ENCODE measurements around the gene CCDC28B. TPM values are rescaled to one million over a fixed set of nuclear protein-coding genes. Genes with fewer than 3 reads are reported as not detected.
"Not testable (repeated sequence)": the region's sequence is repeated elsewhere in the genome, so short reads cannot be mapped to it uniquely, and the experiment has no call there.

CCDC28B gene
- 10 to 100 TPM; 71.4 to 72.8 TPM for total RNA-seq

DNA sequence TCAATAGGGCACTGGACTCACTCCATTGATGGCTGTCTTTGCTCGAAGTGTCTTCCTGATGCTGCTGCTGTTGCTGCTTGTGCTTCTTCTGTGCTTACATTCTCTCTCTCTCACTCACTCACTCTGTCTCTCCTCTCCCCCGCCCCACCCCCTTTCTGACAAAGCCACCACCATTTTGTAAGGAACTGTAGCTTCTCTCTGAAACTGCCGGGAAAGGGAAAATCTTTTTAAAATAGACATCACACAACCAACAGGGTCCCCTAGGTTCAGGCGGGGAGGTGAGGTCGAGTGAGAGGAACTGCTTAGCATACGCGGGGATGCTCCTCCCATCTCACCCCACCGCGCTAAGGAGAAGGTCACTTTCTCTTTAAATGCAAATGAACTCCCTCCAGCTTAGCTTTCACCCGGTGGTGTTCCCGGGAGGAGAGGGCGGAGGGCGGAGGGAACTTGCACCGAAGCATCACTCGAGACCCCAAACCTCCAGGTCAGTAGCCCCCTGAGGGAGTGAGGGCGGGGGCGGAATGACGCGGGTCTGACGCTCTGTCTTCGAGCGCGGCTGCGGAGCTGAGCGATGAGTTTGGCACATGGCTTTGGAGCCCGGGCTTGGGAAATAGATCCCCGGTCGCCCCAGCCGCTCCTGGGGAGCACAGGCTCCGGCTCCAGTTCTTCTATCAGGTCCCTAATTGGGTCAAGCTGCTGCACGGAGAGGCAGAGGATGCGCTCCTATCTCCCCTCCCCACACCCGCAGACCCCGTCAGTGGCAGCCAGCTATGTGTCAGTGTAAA, at the start of gene CCDC28B:
Gene CCDC28B, plus strand, starts transcription at position 370 of the 785 bp plus-strand sequence. CDS start 1,341 bp downstream, outside the sequence.
- no peaks in the 10 kb centered on the region for H3K9me3 Mint-ChIP-seq (ENCODE audit: insufficient read depth)
- peaks cover 78% of the 10 kb centered on the region for H3K4me1 Mint-ChIP-seq (ENCODE audit: low read depth)
- CTCF ChIA-PET = interaction anchor here (0.7 to 8.0 kb wide), 9 partner anchors 8 to 90 kb away, joined by 3 to 52 read pairs (median 4); partner anchors contain the start of genes LCK and TXLNA
- no peaks in the 10 kb centered on the region for H3K27me3 Mint-ChIP-seq (ENCODE audit: low read depth)
- POLR2A ChIA-PET = interaction anchor here (0.6 to 2.9 kb wide), 11 partner anchors 9 to 194 kb away, joined by 3 to 20 read pairs (median 5); partner anchors contain the start of genes BSDC1, LCK and TXLNA
- DNase-seq (peak; percentile 72), ATAC-seq (peak; percentile 55)
- H3K27ac Mint-ChIP-seq = peak within 1 kb of the TSS; percentile 76
- H3K4me3 Mint-ChIP-seq = peak within 1 kb of the TSS; percentile 92
- peaks cover 55% of the 10 kb centered on the region for H3K36me3 Mint-ChIP-seq (ENCODE audit: low read depth)

DNA sequence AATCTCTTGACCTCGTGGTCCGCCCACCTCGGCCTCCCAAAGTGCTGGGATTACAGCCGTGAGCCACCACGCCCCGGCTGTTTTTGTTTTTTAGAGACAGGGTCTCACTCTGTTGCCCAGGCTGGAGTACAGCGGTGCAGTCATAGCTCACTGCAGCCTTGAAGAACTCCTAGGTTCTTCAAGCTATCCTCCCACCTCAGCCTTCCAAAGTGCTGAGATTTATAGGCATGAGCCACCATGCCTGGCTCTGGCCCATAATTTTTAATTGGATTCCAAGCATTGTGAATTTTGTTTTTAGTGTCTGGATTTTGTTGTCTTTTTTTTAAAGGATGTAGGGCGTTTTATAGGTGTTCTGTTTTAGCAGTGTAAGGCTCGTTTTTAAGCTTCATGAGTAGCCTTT, 49.5 kb upstream of the CCDC28B start:
- CTCF ChIA-PET = interaction anchor here (1.3 kb wide), 1 partner anchor 562 kb away, joined by 4 read pairs; no protein-coding TSS in a partner anchor
- Mint-ChIP-seq H3K27me3 (ENCODE audit: low read depth) (no peaks in the 10 kb centered on the region), H3K4me3 (no peak overlapping the region), H3K4me1 (ENCODE audit: low read depth) (peaks cover 4% of the 10 kb centered on the region), H3K27ac (no peak overlapping the region), H3K36me3 (ENCODE audit: low read depth) (peaks cover 34% of the 10 kb centered on the region), H3K9me3 (ENCODE audit: insufficient read depth) (peaks cover 5% of the 10 kb centered on the region)
- no peak for ATAC-seq
- DNase-seq = no peak
- POLR2A ChIA-PET = no interaction called here

DNA sequence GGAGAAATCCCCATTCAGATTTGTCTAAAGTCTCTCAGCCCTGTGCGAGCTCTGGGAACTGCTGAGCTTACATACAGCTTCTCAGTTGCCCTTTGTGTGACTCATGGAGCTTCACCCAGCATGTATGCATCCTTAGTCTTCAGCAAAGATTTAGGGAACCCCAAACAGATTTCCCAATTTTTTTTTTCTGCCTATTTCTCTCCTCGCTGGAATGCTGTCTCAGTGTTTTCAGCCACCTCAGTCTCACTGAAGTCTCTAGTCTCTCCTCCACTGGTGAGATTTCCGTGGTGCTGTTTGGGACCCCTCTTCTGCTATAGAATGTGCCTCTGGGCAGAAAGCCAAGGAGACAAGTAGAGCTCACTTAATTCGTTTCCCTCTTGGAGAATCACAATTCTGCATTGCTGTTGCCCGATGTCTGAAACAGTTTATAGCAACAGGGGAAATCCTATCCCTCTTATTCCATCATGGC, 49.0 kb upstream of the CCDC28B start:
- no peak overlapping the region for H3K4me3 Mint-ChIP-seq
- no peaks in the 10 kb centered on the region for H3K27me3 Mint-ChIP-seq (ENCODE audit: low read depth)
- H3K27ac Mint-ChIP-seq = no peak overlapping the region
- no peak for DNase-seq
- POLR2A ChIA-PET = interaction anchor here (0.7 kb wide), 1 partner anchor 17 kb away, joined by 3 read pairs; no protein-coding TSS in a partner anchor
- CTCF ChIA-PET = no interaction called here
- H3K9me3 Mint-ChIP-seq (ENCODE audit: insufficient read depth) = peaks cover 5% of the 10 kb centered on the region
- peaks cover 35% of the 10 kb centered on the region for H3K36me3 Mint-ChIP-seq (ENCODE audit: low read depth)
- peaks cover 2% of the 10 kb centered on the region for H3K4me1 Mint-ChIP-seq (ENCODE audit: low read depth)
- ATAC-seq = no peak

DNA sequence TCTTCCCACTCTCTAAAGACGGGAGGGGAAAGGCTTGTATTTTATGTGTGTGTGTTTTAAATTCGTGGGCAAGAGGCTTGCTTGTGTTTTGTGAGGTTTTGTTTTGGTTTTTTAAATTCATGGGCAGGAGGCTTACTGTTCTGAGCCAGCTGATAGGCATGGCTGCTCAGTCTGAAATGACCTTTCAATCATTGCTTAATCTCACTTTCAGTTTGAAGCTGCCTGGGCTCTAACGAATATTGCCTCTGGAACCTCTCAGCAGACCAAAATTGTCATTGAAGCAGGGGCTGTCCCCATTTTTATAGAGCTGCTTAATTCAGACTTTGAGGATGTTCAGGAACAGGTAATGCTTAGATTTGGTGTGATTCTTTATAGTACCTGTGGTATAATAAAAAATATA, 41.2 kb upstream of the CCDC28B start:
- H3K4me1 Mint-ChIP-seq (ENCODE audit: low read depth) = no peaks in the 10 kb centered on the region
- no peak for DNase-seq
- peaks cover 67% of the 10 kb centered on the region for H3K36me3 Mint-ChIP-seq (ENCODE audit: low read depth)
- no peak overlapping the region for H3K27ac Mint-ChIP-seq
- ChIA-PET POLR2A (interaction anchor here (0.7 kb wide), 1 partner anchor 463 kb away, joined by 3 read pairs; no protein-coding TSS in a partner anchor), CTCF (no interaction called here)
- H3K9me3 Mint-ChIP-seq (ENCODE audit: insufficient read depth) = no peaks in the 10 kb centered on the region
- no peak for ATAC-seq
- no peak overlapping the region for H3K4me3 Mint-ChIP-seq
- H3K27me3 Mint-ChIP-seq (ENCODE audit: low read depth) = no peaks in the 10 kb centered on the region

DNA sequence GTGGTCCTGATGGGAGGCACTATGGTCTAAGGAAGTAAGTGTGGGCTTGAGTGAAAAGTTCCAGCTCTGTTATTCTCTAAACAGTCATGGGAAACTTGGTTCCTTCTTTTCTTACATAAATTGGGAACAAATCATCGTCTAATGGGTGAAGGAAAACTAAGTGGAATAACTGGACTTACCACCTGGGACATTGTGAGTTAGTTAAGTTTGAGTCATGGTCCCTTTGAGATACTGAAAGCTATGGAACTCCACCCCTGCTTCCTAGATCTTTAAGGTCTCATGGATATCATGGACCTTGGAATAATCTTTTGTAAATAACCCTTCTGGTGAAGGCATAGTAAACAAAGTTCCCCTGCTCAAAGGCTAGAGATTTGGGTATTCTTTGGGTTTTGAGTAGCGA, 37.0 kb upstream of the CCDC28B start:
- H3K36me3 Mint-ChIP-seq (ENCODE audit: low read depth) = peaks cover 56% of the 10 kb centered on the region
- no peaks in the 10 kb centered on the region for H3K27me3 Mint-ChIP-seq (ENCODE audit: low read depth)
- no peak for DNase-seq
- H3K9me3 Mint-ChIP-seq (ENCODE audit: insufficient read depth) = no peaks in the 10 kb centered on the region
- POLR2A ChIA-PET = no interaction called here
- no peaks in the 10 kb centered on the region for H3K4me1 Mint-ChIP-seq (ENCODE audit: low read depth)
- H3K4me3 Mint-ChIP-seq = no peak overlapping the region
- ATAC-seq = no peak
- CTCF ChIA-PET = no interaction called here
- H3K27ac Mint-ChIP-seq = no peak overlapping the region

DNA sequence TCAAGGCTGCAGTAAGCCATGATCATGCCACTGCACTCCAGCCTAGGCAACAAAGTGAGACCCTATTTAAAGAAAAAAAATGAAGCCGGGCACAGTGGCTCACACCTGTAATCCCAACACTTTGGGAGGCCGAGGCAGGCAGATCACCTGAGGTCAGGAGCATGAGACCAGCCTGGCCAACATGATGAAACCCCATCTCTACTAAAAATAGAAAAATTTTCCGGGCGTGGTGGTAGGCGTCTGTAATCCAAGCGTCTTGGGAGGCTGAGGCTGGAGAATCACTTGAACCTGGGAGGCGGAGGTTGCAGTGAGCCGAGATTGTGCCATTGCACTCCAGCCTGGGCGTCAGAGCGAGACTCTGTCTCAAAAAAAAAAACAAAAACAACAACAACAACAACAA, 34.8 kb upstream of the CCDC28B start:
- POLR2A ChIA-PET; H3K27ac Mint-ChIP-seq; H3K4me3 Mint-ChIP-seq; DNase-seq; H3K9me3 Mint-ChIP-seq (ENCODE audit: insufficient read depth); H3K4me1 Mint-ChIP-seq (ENCODE audit: low read depth); H3K27me3 Mint-ChIP-seq (ENCODE audit: low read depth); CTCF ChIA-PET; ATAC-seq: not testable (repeated sequence)
- H3K36me3 Mint-ChIP-seq (ENCODE audit: low read depth) = peaks cover 52% of the 10 kb centered on the region

DNA sequence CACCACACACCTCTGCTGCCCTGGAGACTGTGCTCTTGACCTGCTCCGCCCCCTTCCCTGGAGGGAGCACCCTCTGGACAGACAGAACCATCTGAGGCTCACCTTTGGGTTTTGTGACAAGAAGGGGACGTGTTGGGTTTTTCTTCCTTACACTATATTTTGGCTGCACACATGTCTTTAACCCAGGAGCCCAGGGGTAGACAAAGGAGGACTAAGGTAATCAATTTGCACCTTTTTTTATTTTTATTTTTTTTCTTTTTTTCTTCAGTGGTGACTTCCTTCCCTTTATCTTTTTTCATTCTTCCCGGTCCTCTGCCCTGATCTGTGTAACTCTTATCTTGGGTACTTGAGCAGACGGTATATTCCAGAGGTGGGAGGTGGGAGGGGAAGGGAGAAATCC, 29.4 kb upstream of the CCDC28B start:
- H3K4me3 Mint-ChIP-seq = no peak overlapping the region
- H3K9me3 Mint-ChIP-seq (ENCODE audit: insufficient read depth) = no peaks in the 10 kb centered on the region
- H3K27ac Mint-ChIP-seq = no peak overlapping the region
- peaks cover 57% of the 10 kb centered on the region for H3K36me3 Mint-ChIP-seq (ENCODE audit: low read depth)
- ChIA-PET CTCF (no interaction called here), POLR2A (interaction anchor here (1.3 kb wide), 1 partner anchor 15 kb away, joined by 3 read pairs; no protein-coding TSS in a partner anchor)
- H3K4me1 Mint-ChIP-seq (ENCODE audit: low read depth) = peaks cover 18% of the 10 kb centered on the region
- ATAC-seq (no peak), DNase-seq (no peak)
- no peaks in the 10 kb centered on the region for H3K27me3 Mint-ChIP-seq (ENCODE audit: low read depth)

DNA sequence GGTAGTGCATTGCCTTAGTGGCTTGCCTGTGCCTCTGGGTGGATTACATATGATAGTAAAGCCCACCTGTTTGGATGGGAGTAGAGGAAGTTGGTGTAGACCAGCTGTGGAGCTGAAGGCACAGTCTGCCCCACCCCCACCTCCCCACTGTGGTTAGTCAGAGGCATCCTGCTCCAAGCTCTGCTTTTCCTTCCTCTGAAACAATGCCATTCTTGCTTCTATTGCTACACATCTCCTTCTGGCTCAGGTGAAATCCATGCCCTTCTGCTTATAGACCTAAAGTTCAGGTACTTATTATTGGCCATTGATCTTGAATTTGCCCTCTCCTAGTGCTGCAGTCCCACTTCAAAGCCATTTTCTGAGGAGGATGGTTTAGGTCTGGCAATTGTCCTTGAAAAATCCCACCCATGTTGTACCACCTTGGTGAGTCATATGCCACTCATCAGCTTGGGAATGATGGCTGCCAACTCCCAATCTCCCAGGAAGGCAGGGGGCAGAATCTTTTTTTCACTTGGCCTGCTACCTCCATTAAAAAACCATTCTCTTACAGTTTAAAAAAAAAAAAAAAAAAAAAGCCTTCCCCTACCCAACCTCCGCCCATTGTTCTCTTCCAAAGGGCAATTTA, 27.7 kb upstream of the CCDC28B start:
- Mint-ChIP-seq H3K36me3 (ENCODE audit: low read depth) (peaks cover 53% of the 10 kb centered on the region), H3K4me3 (no peak overlapping the region), H3K27ac (peak overlapping the region; percentile 74), H3K27me3 (ENCODE audit: low read depth) (no peaks in the 10 kb centered on the region), H3K9me3 (ENCODE audit: insufficient read depth) (no peaks in the 10 kb centered on the region), H3K4me1 (ENCODE audit: low read depth) (peaks cover 18% of the 10 kb centered on the region)
- DNase-seq = no peak
- ChIA-PET CTCF (interaction anchor here (0.6 kb wide), 2 partner anchors 118 to 199 kb away, joined by 3 read pairs; no protein-coding TSS in a partner anchor), POLR2A (interaction anchor here (1.3 kb wide), 1 partner anchor 13 kb away, joined by 3 read pairs; no protein-coding TSS in a partner anchor)
- no peak for ATAC-seq

DNA sequence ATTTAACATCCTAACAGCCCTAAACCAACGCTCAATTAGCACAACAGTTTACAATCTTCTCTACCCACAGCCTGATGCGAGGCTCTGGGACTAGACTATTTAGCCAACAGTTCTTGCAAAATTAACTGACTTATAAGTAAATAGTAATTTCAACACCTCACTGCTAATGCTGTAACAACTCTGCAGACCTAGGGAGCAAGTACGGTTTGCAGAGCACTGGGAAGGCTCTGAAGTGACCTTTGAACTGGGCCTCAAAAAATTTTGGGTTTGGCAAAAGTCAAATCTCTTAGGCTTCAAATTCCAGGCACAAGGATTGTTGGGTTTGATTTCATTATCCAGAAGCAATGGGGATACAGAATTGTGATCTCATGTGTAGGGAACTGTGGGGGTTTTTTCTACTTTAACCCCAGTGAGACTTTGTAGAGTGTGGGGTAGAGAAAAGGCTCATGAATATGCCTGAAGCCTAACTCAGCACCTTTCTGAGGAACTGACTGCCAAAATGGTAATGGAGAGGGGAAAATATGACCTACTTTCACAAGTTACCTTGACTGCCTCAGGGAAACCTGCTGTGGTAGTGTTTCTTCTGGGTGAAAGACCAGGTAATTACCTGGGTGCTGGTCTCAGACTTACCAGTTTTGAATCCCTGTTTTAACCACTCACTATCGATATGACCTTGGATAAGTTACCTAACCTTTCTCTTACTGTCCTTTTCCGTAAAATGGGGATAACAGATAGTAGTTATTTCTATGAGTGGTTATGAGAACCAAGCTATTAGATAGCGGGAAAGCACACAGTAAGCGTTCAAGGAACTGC, 21.8 kb upstream of the CCDC28B start:
- no peak for ATAC-seq
- CTCF ChIA-PET = interaction anchor here (0.6 to 2.4 kb wide), 6 partner anchors 22 to 216 kb away, joined by 3 to 11 read pairs (median 6); partner anchors contain the start of genes BSDC1, CCDC28B, KPNA6 and TMEM39B

DNA sequence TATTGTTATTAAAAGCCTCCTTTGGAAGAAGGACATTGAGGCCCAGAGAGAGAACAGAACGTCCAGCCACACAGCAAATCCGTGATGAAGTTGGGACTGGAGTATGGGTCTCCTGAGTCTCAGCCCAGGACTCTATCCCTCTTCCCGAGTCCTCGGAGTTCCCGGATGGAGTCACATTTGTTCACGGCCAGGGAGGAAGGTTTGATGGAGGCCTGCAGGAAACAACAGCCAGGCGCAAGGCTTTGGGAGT, 21.3 kb upstream of the CCDC28B start:
- Mint-ChIP-seq H3K9me3 (ENCODE audit: insufficient read depth) (no peaks in the 10 kb centered on the region), H3K36me3 (ENCODE audit: low read depth) (peaks cover 47% of the 10 kb centered on the region), H3K4me1 (ENCODE audit: low read depth) (peaks cover 40% of the 10 kb centered on the region), H3K27ac (peak overlapping the region; percentile 99), H3K27me3 (ENCODE audit: low read depth) (no peaks in the 10 kb centered on the region), H3K4me3 (peak overlapping the region; percentile 95)
- no peak for DNase-seq
- ChIA-PET POLR2A (interaction anchor here (0.6 to 2.5 kb wide), 11 partner anchors 9 to 215 kb away, joined by 3 to 20 read pairs (median 4); partner anchors contain the start of genes BSDC1, CCDC28B, FAM167B and KPNA6), CTCF (interaction anchor here (0.6 to 2.4 kb wide), 6 partner anchors 21 to 215 kb away, joined by 3 to 11 read pairs (median 6); partner anchors contain the start of genes BSDC1, CCDC28B, KPNA6 and TMEM39B)
- ATAC-seq = no peak

More for the DNA sequence above, 21.8 kb upstream of the CCDC28B start:
- H3K4me1 Mint-ChIP-seq (ENCODE audit: low read depth) = peaks cover 36% of the 10 kb centered on the region
- peaks cover 43% of the 10 kb centered on the region for H3K36me3 Mint-ChIP-seq (ENCODE audit: low read depth)
- H3K27me3 Mint-ChIP-seq (ENCODE audit: low read depth) = no peaks in the 10 kb centered on the region
- no peak for DNase-seq
- POLR2A ChIA-PET = interaction anchor here (0.7 to 2.5 kb wide), 10 partner anchors 9 to 216 kb away, joined by 3 to 20 read pairs (median 5); partner anchors contain the start of genes BSDC1, CCDC28B, FAM167B and KPNA6
- H3K27ac Mint-ChIP-seq = peak overlapping the region; percentile 99
- H3K4me3 Mint-ChIP-seq = peak overlapping the region; percentile 95
- H3K9me3 Mint-ChIP-seq (ENCODE audit: insufficient read depth) = no peaks in the 10 kb centered on the region

All from activated CD8-positive, alpha-beta T cell treated with anti-CD3 and anti-CD28 coated beads, Interleukin-2, amount 10 ng/mL, durations not matched to agents 7 days and 5 days (primary cell).